HG02798 (cell line): Measurements from ENCODE around the gene PPT2.

ENCODE experiments used
- ATAC-seq: cut with Tn5 transposase; IDR thresholded peaks from one replicate; pipeline ENCODE4 v1.9.1; 2021; ENCODE audit warnings: mild to moderate bottlenecking; ENCODE audit not compliant: unreplicated experiment, poor library complexity

The PPT2 gene

DNA sequence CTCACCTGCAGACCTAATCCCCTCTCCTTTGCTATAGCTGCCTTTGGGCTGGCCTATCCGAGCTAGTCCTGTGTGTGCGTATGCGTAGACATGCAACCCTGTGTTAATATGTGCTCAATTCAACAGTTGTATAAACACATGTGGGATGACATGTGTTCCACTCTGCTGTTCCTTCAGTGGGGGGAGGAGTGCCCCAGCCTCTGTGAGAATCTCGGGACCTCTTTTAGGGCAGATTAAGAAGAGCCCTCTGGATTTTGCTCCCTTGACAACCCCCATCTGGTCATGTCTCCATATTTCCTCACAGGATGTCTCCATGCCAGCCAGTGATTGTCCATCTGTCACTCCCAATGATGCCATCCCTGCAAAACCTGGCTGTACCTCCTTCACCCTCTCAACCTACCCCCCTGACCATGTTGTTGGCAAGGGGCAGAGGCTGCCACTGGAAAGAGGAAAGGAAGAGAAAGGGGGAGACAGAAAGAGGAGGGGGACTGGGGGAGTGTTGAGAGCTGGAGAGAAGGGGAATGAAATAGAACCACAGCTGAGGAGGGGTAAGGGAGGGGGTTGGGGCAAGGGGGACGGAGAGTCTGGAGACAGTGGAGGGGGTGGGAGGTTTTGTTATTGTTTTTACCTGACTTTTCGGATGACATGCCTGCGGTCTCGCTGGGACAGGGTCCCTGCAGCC is 2.6 kb upstream of the PPT2 start:
- no peak for ATAC-seq

DNA sequence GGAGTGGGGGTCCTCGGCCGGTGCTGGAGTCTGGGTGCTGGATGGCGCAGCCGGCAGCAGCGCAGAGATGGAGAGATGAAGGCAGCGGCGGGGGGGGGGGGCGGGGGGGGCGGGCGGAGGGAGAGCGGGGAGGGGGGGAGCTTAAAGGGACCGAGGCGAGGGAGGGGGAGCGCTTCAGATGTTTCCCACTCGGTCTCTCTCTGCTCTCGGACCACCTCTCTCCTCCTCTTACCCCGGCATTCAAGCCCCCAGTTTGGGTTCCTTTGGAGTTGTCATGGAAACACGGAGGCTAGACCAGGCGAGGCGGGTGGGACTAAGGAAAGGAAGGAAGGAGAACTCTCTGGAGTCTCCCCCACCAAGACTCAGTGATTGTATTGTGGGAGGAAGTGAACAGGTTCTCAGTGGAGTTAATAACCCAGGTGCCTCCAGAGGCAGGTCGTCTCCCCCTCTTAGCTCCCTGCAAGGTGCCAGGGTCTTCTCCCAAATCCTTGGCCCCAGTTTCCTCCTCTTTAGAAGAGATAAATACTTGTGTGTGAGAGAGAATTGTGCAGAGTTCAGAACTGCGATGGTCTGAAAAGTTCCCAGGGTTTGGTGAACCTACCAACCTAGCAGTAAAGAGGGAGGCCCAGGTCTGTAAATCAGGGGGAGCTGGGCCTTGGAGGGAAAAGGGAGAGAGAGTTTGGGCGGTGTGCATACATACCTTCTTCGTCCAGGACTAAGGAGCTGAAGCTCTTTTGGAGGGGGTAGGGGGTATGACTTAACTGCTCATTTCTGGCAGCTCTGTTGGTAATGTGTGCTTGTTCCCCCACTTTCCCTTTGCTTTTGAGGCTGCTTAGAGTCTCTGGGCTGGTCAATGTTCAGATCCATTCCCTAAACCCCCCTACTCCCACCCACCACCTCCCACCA is 1.8 kb upstream of the PPT2 start, which contains the start of gene PRRT1:
Gene PRRT1 (minus strand): TSS at position 77 of the 906 bp plus-strand sequence. CDS start 112 bp downstream, outside the sequence.
- ATAC-seq, result no peak

DNA sequence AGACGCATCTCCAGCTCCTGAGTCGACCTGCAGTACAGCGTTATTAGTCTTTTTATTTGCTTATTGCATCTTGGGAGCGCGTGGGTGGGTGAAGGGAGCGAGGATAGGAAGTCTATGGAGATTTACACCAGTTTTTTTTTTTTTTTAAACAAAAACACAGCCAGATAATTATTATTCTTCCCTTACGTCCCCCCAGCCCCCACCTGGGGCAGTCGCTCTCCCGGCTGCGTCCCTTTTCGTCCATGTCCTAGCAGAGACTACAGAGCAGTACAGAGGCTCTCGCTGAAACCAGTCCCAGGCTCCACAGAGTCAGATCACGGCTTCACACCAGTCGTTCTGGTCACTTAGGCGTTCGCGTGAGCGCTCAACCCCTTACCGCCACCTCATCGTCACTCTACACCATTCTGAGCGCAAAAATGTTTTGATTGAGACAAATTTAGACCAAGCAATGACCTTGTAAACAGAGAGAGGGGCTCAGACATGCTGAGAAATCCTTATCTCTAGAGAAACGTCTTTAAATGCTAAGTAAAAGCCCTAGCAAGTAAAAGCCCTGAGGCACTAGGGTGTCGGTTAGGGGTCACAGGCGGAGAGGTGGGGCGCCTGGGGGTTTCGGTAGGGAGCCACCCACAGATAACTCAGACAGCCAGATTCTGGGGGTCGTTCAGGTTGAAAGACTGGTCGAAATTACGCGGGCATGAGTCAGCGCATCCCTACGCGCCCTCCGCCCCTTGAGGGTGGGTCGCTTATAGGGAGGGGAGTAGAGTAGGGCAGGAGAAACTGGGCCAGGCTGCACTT is 975 bp upstream of the PPT2 start:
- no peak for ATAC-seq

DNA sequence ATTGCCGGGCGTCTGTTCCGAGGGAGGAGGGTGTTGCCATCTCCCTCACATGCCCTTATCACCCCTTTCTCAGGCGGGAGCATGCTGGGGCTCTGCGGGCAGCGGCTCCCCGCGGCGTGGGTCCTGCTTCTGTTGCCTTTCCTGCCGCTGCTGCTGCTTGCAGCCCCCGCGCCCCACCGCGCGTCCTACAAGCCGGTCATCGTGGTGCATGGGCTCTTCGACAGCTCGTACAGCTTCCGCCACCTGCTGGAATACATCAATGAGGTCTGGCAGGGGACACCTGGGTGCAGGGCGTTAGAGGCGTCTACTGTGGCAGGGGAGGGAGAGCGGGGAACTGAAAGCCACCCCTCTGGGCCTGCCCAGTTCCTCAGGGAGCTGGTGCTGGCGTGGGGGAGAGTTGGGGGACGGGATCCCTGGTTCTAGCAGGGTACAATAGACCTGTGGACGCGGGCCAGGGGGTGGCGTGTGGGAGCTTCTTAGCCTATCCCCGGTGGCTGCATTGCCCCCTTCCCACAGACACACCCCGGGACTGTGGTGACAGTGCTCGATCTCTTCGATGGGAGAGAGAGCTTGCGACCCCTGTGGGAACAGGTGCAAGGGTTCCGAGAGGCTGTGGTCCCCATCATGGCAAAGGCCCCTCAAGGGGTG is 697 bp downstream of the PPT2 start:
- peak; percentile 52 for ATAC-seq

DNA sequence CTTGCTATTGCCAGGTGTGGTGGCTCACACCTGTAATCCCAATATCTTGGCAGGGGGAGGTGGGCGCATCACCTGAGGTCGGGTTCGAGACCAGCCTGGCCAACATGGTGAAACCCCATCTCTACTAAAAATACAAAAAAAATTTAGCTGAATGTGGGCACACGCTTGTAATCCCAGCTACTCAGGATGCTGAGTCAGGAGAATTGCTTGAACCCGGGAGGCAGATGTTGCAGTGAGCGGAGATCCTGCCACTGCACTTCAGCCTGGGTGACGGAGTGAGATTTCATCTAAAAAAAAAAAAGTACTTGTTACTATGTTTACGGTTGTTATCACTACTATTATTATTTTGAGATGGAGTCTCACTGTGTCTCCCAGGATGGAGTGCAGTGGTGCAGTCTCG is 3.0 kb downstream of the PPT2 start:
- no peak for ATAC-seq

DNA sequence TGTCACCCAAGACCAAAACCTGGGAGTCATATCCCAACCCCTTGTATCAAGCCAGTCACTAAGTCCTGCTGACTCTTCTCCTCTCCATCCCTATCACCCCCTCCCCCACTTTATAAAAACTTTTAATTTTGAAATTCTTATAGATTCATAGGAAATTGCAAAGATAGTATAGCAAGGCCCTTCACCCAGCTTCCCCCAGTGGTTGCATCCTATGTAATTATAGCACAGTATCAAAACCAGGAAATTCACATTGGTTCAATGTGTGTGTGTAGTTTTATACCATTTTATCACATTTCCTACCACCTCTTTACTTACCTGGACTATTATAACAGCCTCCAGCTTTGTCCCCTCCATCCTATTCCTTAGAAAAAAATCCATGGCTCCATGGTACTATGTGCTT is 4.1 kb downstream of the PPT2 start:
- no peak for ATAC-seq

DNA sequence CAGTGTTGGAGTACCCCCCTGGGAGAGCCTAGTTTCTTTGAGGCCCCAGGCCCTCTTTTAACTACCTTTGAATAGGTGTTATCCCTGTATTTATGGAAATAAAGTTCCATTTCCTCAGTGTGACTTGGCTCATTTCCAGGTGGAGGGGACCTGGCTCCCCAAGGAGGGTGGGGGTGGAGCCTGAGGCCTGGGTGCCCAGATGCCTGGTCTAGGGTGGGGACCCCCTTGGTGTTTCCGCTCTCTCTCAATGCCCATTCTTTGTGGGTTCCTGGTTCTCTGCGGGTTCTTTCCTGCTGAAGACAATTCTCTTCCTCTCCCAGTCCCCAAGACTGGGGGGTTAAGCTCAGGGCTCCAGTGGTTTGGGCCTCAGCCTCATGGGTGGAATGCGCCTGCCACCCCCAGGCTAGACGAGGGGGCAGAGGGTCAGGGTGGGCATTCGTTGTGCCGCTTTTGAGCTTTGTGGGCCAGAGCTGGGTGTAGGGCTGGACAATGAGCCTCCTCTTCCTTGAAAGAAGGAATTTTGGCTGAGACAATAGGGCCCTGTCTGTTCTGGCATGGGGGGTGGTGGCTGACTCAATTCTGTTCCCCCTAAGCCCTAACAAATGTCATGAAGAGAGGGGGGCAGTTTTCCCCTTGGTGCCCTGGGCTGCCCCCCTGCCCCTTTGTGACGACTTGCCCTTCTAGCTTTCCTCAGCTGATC is 9.8 kb downstream of the PPT2 start:
- ATAC-seq, result no peak

DNA sequence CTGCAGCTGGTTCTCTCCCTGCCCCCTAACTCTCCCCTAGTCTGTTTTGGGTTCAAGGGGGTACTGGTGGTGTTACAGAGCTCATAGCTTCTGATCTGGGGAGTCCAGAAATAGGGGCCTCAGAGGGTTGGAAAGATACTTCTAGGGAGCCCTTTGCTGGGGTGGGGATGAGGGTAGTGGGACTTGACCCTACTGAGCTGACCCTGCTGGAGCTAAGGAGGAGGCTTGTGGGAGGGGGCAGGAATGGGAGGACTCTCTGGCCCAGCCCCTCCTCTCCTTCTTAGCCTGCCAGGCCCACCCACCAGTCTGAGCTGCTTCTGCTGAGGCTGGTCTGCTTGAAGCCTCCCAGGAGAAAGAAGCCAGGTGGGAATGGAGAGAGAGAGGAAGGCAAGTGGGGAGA is 10.4 kb downstream of the PPT2 start, which contains the start of gene EGFL8:
Gene EGFL8 (plus strand): TSS at position 301 of the 400 bp plus-strand sequence. CDS start 1,571 bp downstream, outside the sequence.
- ATAC-seq, result no peak

DNA sequence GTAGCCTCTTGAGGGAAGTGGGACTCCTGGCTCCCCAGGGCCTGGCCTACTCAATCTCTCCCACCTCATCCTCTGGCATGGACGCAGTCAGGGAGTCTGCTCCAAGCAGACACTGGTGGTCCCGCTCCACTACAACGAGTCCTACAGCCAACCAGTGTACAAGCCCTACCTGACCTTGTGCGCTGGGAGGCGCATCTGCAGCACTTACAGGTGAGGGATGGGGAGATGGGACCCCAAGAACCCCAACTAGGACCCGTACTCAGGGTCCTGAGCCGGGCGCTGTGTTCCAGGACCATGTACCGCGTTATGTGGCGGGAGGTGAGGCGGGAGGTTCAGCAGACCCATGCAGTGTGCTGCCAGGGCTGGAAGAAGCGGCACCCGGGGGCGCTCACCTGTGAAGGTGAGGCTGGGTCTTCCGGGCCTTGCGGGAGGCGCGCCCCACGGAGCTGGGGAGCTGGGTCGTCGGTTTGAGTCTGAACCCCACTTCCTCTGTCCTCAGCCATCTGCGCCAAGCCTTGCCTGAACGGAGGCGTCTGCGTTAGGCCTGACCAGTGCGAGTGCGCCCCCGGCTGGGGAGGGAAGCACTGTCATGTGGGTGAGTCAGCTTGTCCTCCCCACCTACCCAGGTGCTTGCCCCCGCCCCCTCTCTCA is 12.6 kb downstream of the PPT2 start:
- no peak for ATAC-seq

DNA sequence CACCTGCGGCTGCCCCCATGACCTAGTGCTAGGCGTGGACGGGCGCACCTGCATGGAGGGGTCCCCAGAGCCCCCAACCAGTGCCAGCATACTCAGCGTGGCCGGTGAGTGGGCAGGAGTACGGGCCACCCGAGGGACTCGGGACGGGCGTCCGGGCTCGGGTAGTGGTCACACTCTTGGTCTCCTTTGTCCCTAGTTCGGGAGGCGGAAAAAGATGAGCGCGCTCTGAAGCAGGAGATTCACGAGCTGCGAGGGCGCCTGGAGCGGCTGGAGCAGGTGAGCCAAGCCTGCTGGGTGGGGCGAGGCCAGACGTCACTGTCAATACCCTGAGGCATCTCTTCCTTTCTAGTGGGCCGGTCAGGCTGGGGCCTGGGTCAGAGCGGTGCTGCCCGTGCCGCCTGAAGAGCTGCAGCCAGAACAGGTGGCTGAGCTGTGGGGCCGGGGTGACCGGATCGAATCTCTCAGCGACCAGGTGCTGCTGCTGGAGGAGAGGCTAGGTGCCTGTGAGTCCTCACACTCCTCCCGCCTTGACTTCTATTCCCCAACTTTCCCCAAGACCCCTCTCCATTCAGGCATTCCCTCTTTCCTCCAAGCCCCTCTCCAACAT is 13.3 kb downstream of the PPT2 start:
- ATAC-seq, result no peak

DNA sequence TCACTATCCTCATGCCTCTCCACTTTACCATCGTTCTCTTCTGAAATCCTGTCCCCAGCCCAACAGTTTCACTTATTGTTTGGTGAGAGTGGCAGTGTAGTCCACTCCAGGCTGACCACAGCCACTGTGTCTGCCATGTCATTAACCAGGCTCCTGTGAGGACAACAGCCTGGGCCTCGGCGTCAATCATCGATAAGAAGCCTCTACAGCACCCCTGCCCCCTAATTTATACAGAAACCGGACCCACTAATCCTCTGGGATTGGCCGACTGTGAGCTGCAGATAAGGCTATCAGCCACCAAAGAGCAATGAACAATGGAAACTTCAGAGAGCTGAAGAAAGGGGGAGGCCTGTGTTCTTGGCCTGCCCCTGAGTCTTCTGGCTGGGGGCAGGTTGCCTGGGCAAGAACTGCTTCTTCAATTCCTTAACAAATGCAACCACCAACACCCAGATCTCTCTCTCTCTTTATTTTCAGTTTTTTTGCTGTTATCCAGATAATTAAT is 13.9 kb downstream of the PPT2 start:
- no peak for ATAC-seq

DNA sequence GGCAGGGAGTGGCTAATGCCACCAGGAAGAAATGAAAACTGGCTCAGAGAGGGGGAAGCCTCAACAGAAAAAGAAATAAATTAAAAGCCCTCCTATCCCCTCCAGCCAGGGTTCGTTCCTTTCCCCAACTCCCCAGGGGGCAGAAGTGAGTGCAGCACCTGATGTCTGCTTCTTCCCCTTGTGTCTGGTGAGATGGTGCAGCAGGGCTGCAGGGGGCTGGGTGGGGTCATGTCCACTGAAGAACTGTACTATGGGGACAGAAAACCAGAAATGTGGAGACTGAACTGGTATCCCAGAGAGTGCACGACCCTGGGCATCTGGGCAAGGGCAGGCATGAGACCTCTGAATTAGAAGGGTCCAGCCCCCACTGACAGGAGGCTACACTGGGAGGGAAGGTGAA is 14.4 kb downstream of the PPT2 start:
- no peak for ATAC-seq

DNA sequence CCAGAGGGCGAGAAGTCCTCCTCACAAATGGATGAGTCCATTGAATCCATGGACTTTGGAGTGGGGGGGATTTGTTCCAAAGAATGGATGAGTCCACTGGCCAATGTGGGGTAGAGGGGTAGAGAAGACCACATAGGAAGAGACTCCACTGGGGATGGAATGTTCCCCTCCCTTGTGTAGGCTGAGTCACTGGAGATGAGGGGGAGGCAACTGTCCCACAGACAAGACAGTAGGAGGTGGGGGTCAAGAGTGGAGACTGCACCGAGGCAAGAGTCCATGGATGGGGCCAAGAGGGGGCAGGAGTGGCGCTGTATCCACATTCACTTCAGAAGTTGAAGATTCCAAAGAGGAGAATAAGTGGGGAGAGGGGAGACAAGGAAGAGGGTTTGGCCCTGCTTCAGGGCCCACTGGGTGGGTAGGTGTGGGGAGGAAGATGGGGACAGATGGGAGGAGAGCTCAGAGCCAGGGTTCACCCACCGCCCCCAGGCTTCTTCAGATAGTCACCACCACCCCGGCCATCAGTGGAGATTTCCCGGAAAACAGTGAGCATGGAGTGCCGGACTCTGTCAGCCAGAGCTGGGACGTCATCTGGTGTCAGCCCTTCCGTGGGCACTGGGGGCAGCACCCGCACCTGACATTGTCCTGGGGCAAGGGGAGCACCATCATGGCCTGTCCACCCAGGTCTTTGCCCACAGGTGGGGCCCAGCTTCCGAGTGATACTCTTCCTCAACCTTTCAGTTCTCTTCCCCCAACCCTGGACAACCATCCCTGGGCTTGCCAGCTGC is 15.1 kb downstream of the PPT2 start:
- no peak for ATAC-seq

DNA sequence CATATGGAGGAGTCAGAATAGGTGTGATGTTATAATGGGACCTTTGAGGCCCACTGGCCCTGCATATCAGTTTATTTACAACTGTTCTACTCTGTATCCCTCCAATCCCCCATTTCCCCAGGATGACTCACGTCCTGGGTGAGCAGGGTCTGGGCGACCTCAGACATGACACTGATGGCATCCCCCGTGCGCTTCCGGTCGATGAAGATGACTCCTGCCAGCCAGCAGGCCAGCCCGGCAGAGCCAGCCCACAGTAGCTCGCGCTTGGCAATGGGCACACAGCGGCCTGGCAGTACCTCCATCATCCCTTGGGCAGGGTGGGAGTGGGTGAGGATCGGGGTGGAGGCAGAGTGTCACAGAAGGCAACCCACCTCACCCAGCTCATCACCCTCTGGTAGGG is 16.4 kb downstream of the PPT2 start:
- ATAC-seq, result no peak

DNA sequence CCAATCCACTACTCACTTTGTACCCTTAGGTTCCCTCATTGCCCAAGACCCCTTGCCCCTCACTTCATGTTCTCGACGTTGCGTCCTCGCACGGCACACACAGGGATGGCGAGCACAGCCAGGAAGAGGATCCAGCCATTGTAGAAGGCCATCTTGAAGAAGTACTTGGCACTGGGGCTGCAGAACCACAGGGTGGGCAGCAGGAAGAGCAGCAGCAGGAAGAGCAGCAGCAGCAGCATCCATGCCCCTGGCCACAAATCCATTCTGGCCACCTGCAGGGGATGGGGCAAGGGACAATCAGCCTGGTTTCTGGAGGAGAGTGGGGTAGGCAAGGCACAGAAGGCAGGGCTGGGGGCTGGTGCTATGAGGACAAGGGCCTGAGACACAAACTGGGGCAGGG is 17.3 kb downstream of the PPT2 start:
- no peak for ATAC-seq

DNA sequence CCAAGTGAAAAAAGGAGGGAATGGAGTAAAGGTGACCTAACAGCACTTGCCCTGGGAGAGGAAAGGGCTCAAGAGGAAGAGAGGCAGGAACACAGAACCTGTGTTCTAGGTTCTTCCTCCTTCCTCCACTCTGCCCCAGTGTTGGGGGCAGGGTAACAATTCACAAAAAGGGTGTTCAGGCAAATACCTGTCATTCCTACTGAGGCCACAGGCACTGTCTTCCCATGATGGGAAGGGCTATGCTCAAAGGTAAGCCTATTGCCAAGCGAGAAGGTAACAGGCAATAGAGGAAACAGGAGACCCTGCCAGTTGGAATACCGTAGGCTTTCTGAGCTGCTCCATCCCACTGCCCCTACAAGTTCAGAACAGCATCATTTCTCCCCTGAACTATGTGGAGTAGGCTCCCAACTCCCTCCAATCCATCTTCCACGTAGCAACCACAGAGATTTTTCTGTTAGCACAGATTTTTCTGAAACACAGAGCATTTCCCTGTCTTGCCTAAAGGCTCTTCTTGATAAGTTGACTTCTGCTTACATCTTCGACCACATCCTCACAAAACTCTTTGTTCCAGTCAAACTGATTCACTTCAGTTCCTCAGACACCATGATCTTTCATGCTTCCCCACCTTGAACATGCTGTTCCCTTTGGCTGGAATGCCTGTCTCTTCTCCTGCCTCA is 19.2 kb downstream of the PPT2 start:
- ATAC-seq, result no peak

DNA sequence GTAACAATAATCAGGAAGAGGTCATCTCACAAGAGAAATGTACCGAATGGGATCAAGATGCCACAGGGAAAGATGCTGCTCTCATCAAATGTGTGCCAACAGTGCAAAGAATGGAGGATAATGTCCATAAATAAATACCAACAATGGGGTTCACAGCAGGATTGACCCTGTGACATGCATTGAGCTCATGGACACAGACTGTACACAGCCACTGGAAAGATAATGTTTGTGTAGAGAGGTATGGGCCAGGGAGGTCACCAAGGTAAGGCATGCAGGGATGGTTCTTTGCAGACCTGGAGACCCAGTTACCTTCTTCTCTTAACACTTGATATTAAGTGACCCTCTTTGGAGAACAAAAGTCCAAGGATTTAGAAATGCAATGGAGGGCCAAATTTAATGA is 20.5 kb downstream of the PPT2 start:
- no peak for ATAC-seq
